Measurements from ENCODE around the gene OR56B1. TPM values are rescaled to one million over a fixed set of nuclear protein-coding genes. Genes with fewer than 3 reads are reported as not detected.

The OR56B1 gene
- total RNA-seq, 5 donors from 2014 or later (not counting 1 experiment from before 2014, with no cell fraction given) = 0.20 to 0.78 (median 0.37) TPM

Other genes starting within 250 kb of the OR56B1 start
- gene OR52D1, start 247.8 kb upstream of the OR56B1 start, total RNA-seq = not detected
- under 1 TPM in 3 of 5 donors, not detected in 2; 0.16 to 0.37 (median 0.25) TPM for gene UBQLN3, start 226.5 kb upstream of the OR56B1 start, total RNA-seq
- gene UBQLNL, start 219.7 kb upstream of the OR56B1 start, total RNA-seq = 1 to 10 TPM in 1 of 5 donors, under 1 TPM in 4; 0.46 to 1.0 (median 0.63) TPM
- under 1 TPM in 2 of 5 donors, not detected in 3; 0.25 to 0.26 TPM for gene OR52H1, start 187.9 kb upstream of the OR56B1 start, total RNA-seq
- gene OR52B6, start 155.6 kb upstream of the OR56B1 start, total RNA-seq = not detected
- gene TRIM6, start 139.8 kb upstream of the OR56B1 start, total RNA-seq = under 1 TPM in 2 of 5 donors, not detected in 3; 0.13 to 0.14 TPM
- 10 to 100 TPM in 3 of 5 donors, 1 to 10 TPM in 2; 7.4 to 13.5 (median 10.4) TPM for gene TRIM34, start 111.4 kb upstream of the OR56B1 start, total RNA-seq
- 10 to 100 TPM; 17.6 to 38.2 (median 31.6) TPM for gene TRIM5, start 51.4 kb upstream of the OR56B1 start, total RNA-seq
- 100 to 1,000 TPM; 256 to 397 (median 320) TPM for gene TRIM22, start 46.7 kb upstream of the OR56B1 start, total RNA-seq
- gene OR52N4, start 17.8 kb downstream of the OR56B1 start, total RNA-seq = 1 to 10 TPM; 1.4 to 3.8 (median 2.3) TPM
- gene OR52N5, start 46.9 kb downstream of the OR56B1 start, total RNA-seq = not detected
- gene OR52N1, start 54.8 kb downstream of the OR56B1 start, total RNA-seq = not detected
- gene OR52N2, start 72.5 kb downstream of the OR56B1 start, total RNA-seq = not detected
- not detected for gene OR52E6, start 105.4 kb downstream of the OR56B1 start, total RNA-seq
- not detected for gene OR52E8, start 121.2 kb downstream of the OR56B1 start, total RNA-seq
- gene OR52E4, start 144.2 kb downstream of the OR56B1 start, total RNA-seq = not detected
- not detected for gene OR52E5, start 156.8 kb downstream of the OR56B1 start, total RNA-seq
- not detected for gene OR56A3, start 205.8 kb downstream of the OR56B1 start, total RNA-seq
- not detected for gene OR56A5, start 232.0 kb downstream of the OR56B1 start, total RNA-seq

Data from T-cell (primary cell).